ENCODE measurements around the gene PPP1R37.

GRCh38 chr19:45150180-45150579 is 57.2 kb downstream of the PPP1R37 start:
- TF ChIP-seq CTCF (IDR thresholded peaks at IDR 0.05; ENCODE audit: low read depth, low read length, poor library complexity, severe bottlenecking) (no peak), EZH2phosphoT487 (IDR thresholded peaks at IDR 0.05; ENCODE audit: borderline replicate concordance, low read length) (no peak)
